Measurements from ENCODE around the gene TEX11. TPM values are rescaled to one million over a fixed set of nuclear protein-coding genes. Genes with fewer than 3 reads are reported as not detected.

Gene TEX11
- total RNA-seq, 6 donors from 2014 or later: 0.10 TPM; not detected in 5

- Histone ChIP-seq H3K4me3 (no peak overlapping the region), H3K27ac (no peak overlapping the region), H3K9me3 (no peaks in the 10 kb centered on the region), H3K4me1 (no peaks in the 10 kb centered on the region), H3K27me3 (no peaks in the 10 kb centered on the region), H3K36me3 (no peaks in the 10 kb centered on the region)
- peak in 1 of 2 donors; percentile 53 for ATAC-seq (ENCODE audit: low FRiP score in 2 of 2)
- no peak for DNase-seq
- TF ChIP-seq POLR2A (IDR thresholded peaks at IDR 0.05): no peak
- TF ChIP-seq POLR2AphosphoS5 (IDR thresholded peaks at IDR 0.05): no peak
- no peak for TF ChIP-seq EP300 (IDR thresholded peaks at IDR 0.05)
- TF ChIP-seq, protein P1, sequence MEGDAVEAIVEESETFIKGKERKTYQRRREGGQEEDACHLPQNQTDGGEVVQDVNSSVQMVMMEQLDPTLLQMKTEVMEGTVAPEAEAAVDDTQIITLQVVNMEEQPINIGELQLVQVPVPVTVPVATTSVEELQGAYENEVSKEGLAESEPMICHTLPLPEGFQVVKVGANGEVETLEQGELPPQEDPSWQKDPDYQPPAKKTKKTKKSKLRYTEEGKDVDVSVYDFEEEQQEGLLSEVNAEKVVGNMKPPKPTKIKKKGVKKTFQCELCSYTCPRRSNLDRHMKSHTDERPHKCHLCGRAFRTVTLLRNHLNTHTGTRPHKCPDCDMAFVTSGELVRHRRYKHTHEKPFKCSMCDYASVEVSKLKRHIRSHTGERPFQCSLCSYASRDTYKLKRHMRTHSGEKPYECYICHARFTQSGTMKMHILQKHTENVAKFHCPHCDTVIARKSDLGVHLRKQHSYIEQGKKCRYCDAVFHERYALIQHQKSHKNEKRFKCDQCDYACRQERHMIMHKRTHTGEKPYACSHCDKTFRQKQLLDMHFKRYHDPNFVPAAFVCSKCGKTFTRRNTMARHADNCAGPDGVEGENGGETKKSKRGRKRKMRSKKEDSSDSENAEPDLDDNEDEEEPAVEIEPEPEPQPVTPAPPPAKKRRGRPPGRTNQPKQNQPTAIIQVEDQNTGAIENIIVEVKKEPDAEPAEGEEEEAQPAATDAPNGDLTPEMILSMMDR (IDR thresholded peaks at IDR 0.05): no peak
- WGBS, 2 donors: 86% methylated on average over 1 of the region's 1 CpG; no CpG with 5 or more reads in 1 of the 2 donors
Measured at GRCh38 chrX:70636218-70636617, 272.3 kb downstream of the TEX11 start.

- Histone ChIP-seq H3K9me3 (no peaks in the 10 kb centered on the region), H3K36me3 (no peaks in the 10 kb centered on the region), H3K4me1 (no peaks in the 10 kb centered on the region), H3K27ac (no peak overlapping the region), H3K27me3 (no peaks in the 10 kb centered on the region), H3K4me3 (no peak overlapping the region)
- DNase-seq: no peak
- peak in 1 of 2 donors; percentile 61 for ATAC-seq (ENCODE audit: low FRiP score in 2 of 2)
- TF ChIP-seq EP300 (IDR thresholded peaks at IDR 0.05) (no peak), POLR2AphosphoS5 (IDR thresholded peaks at IDR 0.05) (no peak), POLR2A (IDR thresholded peaks at IDR 0.05) (no peak)
- TF ChIP-seq, protein P1 (IDR thresholded peaks at IDR 0.05): no peak
- 77% methylated on average over 2 of the region's 2 CpGs; no CpG with 5 or more reads in 1 of the 2 donors for WGBS, 2 donors
Measured at GRCh38 chrX:70635669-70636068, 272.8 kb downstream of the TEX11 start.

- TF ChIP-seq POLR2AphosphoS5 (IDR thresholded peaks at IDR 0.05): no peak
- DNase-seq (no peak), ATAC-seq (ENCODE audit: low FRiP score in 2 of 2) (peak in 1 of 2 donors; percentile 37)
- H3K36me3 ChIP-seq: no peaks in the 10 kb centered on the region
- H3K27ac ChIP-seq: no peak overlapping the region
- H3K4me1 ChIP-seq: no peaks in the 10 kb centered on the region
- H3K27me3 ChIP-seq: no peaks in the 10 kb centered on the region
- WGBS, 2 donors: 77% methylated on average over 4 of the region's 4 CpGs; no CpG with 5 or more reads in 1 of the 2 donors
- H3K4me3 ChIP-seq: no peak overlapping the region
- no peaks in the 10 kb centered on the region for H3K9me3 ChIP-seq
Measured at GRCh38 chrX:70635227-70635626, 273.3 kb downstream of the TEX11 start.

- Histone ChIP-seq H3K27ac (no peak overlapping the region), H3K4me3 (no peak overlapping the region), H3K27me3 (no peaks in the 10 kb centered on the region), H3K9me3 (no peaks in the 10 kb centered on the region), H3K36me3 (no peaks in the 10 kb centered on the region), H3K4me1 (no peaks in the 10 kb centered on the region)
- DNase-seq (no peak), ATAC-seq (ENCODE audit: low FRiP score in 2 of 2) (no peak)
- 65% methylated on average over 1 of the region's 1 CpG for WGBS, 2 donors
- no peak for TF ChIP-seq POLR2AphosphoS5 (IDR thresholded peaks at IDR 0.05)
Measured at GRCh38 chrX:70621743-70622142, 286.8 kb downstream of the TEX11 start.

DNA sequence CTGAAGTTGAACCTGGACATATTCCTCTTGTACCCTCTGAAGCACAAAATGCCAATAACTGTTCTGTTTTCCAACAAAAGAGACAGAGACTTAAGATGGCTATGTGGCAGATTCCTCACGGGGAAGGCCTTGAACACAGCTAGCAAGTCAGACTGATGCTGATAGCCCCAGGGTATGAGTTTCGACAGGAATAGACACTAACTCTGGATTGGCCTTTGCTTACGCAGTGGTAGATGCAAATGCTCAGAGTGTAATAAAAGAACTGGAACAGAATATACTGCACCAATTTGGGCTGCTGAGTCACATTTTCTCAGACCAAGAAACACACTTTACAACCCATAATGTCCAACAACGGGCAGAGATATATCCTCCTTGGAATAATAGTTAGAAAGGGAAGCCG, 290.0 kb downstream of the TEX11 start:
- Histone ChIP-seq H3K9me3 (no peaks in the 10 kb centered on the region), H3K4me3 (no peak overlapping the region), H3K4me1 (no peaks in the 10 kb centered on the region), H3K27me3 (no peaks in the 10 kb centered on the region), H3K36me3 (no peaks in the 10 kb centered on the region), H3K27ac (no peak overlapping the region)
- no peak for ATAC-seq (ENCODE audit: low FRiP score in 2 of 2)
- TF ChIP-seq POLR2AphosphoS5 (IDR thresholded peaks at IDR 0.05) (no peak), POLR2A (IDR thresholded peaks at IDR 0.05) (no peak), EP300 (IDR thresholded peaks at IDR 0.05) (no peak)
- TF ChIP-seq, protein P1 (IDR thresholded peaks at IDR 0.05): no peak
- no peak for DNase-seq
- WGBS, 2 donors: 80 to 90% methylated on average over 4 to 5 of the region's 5 CpGs

- H3K4me3 ChIP-seq: no peak overlapping the region
- DNase-seq (no peak), ATAC-seq (ENCODE audit: low FRiP score in 2 of 2) (no peak)
- WGBS, 2 donors: 69 to 74% methylated on average over 3 to 5 of the region's 5 CpGs
- H3K27ac ChIP-seq: no peak overlapping the region
- H3K36me3 ChIP-seq: no peaks in the 10 kb centered on the region
- TF ChIP-seq POLR2A (IDR thresholded peaks at IDR 0.05) (no peak), EP300 (IDR thresholded peaks at IDR 0.05) (no peak), POLR2AphosphoS5 (IDR thresholded peaks at IDR 0.05) (no peak)
- TF ChIP-seq, protein P1 (IDR thresholded peaks at IDR 0.05): no peak
- no peaks in the 10 kb centered on the region for H3K9me3 ChIP-seq
- no peaks in the 10 kb centered on the region for H3K27me3 ChIP-seq
- no peaks in the 10 kb centered on the region for H3K4me1 ChIP-seq
Measured at GRCh38 chrX:70613295-70613694, 295.2 kb downstream of the TEX11 start.
